C4-2B (cell line): ENCODE data around the gene CLDN8.

ENCODE experiments used
- H3K27ac ChIP-seq: fragments of 450-650 bp; 2 replicates; pipeline ENCODE4 v1.5.1; 2017
- CTCF ChIP-seq: fragments of 450-650 bp; conservative IDR thresholded peaks from 2 replicates; pipeline ENCODE4 v1.5.1; 2017; ENCODE audit warnings: mild to moderate bottlenecking
- ZFX ChIP-seq: fragments of 450-650 bp; IDR thresholded peaks from 2 replicates; pipeline ENCODE4 v1.6.1; 2017

The CLDN8 gene

GRCh38 chr21:30245061-30245460, 29.2 kb upstream of the CLDN8 start:
- TF ChIP-seq ZFX (no peak), CTCF (no peak)
- H3K27ac ChIP-seq, result no peak overlapping the region

GRCh38 chr21:30243691-30244090, 27.8 kb upstream of the CLDN8 start:
- TF ChIP-seq ZFX (no peak), CTCF (no peak)
- H3K27ac ChIP-seq, result no peak overlapping the region

- H3K27ac ChIP-seq, result no peak overlapping the region
- TF ChIP-seq ZFX (no peak), CTCF (no peak)
Observed at GRCh38 chr21:30240661-30241060, 24.8 kb upstream of the CLDN8 start.

- no peak for TF ChIP-seq ZFX
- TF ChIP-seq CTCF, result no peak
- H3K27ac ChIP-seq, result no peak overlapping the region
Observed at GRCh38 chr21:30238168-30238567, 22.3 kb upstream of the CLDN8 start.

- no peak for TF ChIP-seq CTCF
- no peak for TF ChIP-seq ZFX
- H3K27ac ChIP-seq, result no peak overlapping the region
Observed at GRCh38 chr21:30234643-30235042, 18.7 kb upstream of the CLDN8 start.

GRCh38 chr21:30234050-30234449, 18.2 kb upstream of the CLDN8 start:
- TF ChIP-seq ZFX, result no peak
- TF ChIP-seq CTCF, result no peak
- no peak overlapping the region for H3K27ac ChIP-seq

GRCh38 chr21:30233228-30234020, 17.5 kb upstream of the CLDN8 start:
- no peak for TF ChIP-seq CTCF
- TF ChIP-seq ZFX, result no peak
- H3K27ac ChIP-seq, result no peak overlapping the region
